Measurements from ENCODE around the gene SAV1.
"Not testable (repeated sequence)": the region's sequence is repeated elsewhere in the genome, so short reads cannot be mapped to it uniquely, and the experiment has no call there.

Gene SAV1

DNA sequence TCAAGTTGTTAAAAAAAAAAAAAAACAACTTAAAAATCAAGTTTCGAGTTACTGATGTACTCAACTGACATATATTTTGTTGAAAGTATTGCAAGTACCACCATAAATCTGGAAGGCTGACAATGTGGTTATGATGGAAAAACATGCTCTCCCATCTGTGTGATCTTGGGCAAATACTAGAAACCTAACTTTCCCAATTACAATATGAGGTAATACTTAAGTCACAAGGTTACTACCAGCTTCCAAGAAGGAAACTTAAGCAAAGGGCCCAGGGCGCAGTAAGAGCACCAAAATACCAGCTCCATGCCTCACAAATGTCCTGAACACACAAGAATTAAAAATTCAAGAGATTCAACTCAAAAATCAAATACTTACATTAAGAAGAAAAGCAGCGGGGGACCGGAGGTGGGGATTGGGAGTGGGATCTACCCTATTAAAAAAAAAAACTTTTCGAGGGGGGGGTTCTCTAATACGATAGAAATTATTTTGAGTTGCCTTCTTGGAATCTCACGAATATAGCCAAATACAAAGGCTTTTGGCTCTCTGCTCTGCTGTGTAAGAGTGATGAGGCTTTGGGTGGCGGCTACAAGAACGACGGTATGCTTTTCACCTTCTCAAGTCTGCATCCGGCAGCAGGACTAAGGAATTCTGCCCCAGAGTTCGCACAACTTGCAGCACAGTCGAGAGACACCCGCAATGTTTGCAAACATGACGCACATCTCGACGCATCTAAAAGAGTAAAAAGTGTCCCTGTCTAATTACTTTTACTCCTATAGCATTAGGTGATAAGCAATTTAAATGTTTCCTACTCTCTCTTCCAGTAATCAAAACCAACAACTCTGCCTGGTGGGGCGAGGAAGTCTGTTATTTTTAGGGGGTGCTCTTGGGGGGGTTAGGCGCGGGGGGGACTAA, 1.1 kb downstream of the SAV1 start:
- peak overlapping the region; percentile 88 for H3K27ac ChIP-seq
- no peak for DNase-seq (ENCODE audit: low read depth, low spot score)

GRCh38 chr14:50665300-50665699, 2.8 kb downstream of the SAV1 start:
- not testable (repeated sequence) for DNase-seq (ENCODE audit: low read depth, low spot score); H3K27ac ChIP-seq

- DNase-seq (ENCODE audit: low read depth, low spot score); H3K27ac ChIP-seq: not testable (repeated sequence)
These were observed 3.5 kb downstream of the SAV1 start for GRCh38 chr14:50664579-50664978.

DNA sequence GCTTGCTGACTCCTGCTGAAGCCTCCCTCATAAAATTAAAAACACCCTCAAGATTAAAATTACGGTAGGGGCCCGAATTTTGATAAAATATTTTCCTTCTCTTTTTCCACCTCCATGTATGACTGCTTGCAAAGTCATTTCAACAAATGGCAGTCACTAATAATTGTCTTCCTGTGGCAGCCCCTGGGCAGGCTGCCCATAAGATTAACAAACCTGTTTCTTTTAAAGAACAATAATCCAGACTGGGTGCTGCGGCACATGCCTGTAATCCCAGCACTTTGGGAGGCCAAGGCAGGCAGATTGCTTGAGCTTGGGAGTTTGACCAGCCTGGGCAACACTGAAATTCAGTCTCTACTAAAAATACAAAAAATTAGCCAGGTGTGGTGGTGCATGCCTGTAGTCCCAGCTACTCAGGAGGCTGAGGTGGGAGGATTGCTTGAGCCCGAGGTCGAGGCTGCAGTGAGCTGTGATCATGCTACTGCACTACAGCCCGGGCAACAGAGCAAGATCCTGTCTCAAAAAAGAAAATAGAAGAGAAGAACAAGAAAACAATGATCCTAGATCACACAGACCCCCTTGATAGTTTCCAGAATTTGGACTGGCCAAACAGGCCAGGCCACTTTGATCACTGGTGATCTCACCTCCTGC, 8.7 kb downstream of the SAV1 start:
- DNase-seq (ENCODE audit: low read depth, low spot score): no peak

GRCh38 chr14:50658203-50658602, 9.9 kb downstream of the SAV1 start:
- DNase-seq (ENCODE audit: low read depth, low spot score): no peak
- no peak overlapping the region for H3K27ac ChIP-seq

More for the DNA sequence above, 8.7 kb downstream of the SAV1 start:
- H3K27ac ChIP-seq: no peak overlapping the region

DNA sequence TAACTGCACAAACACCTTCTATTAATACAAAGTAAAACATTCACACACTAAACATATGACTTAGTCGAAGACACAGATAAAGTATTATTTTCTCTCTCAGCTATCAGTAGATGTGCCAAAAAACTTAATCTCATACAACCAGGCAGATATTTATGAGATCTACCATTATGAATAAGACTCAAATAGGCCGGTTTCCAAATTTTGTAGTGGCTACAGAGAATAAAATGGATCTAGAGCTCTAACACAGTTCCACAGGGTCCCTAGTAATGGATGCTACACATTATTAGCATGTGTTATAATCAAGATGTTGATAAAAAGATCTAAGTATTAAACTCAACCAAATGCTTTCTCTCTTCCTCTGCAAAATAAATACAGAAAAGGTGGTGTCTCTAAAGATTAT, 10.4 kb downstream of the SAV1 start:
- H3K27ac ChIP-seq: no peak overlapping the region

GRCh38 chr14:50656776-50657175, 11.3 kb downstream of the SAV1 start:
- no peak overlapping the region for H3K27ac ChIP-seq
- DNase-seq (ENCODE audit: low read depth, low spot score): no peak

More for the DNA sequence above, 10.4 kb downstream of the SAV1 start:
- DNase-seq (ENCODE audit: low read depth, low spot score): no peak

DNA sequence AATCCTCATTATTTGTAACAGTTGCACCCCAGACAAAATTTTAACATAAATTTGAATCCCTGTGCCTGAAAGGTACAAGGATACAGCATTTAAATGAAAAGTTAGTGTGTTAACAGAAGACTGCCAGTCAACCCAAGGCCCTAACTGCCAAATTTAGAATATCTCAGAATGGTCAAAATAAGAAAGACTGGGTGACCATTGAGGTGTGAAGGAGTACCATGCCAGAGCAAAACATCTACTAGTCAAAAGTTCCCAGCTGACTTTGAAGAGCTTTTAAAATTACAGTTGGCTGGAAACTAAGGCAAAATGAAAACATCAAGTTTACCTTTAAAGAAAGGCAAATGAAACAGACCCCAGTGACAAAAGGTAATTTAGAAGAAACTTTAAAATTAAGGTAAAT, 18.4 kb downstream of the SAV1 start:
- no peak for DNase-seq (ENCODE audit: low read depth, low spot score)
- no peak overlapping the region for H3K27ac ChIP-seq

- no peak for DNase-seq (ENCODE audit: low read depth, low spot score)
These were observed 20.4 kb downstream of the SAV1 start for GRCh38 chr14:50647753-50648152.

GRCh38 chr14:50647282-50647681, 20.8 kb downstream of the SAV1 start:
- no peak for DNase-seq (ENCODE audit: low read depth, low spot score)

More at GRCh38 chr14:50647753-50648152, 20.4 kb downstream of the SAV1 start:
- no peak overlapping the region for H3K27ac ChIP-seq

DNA sequence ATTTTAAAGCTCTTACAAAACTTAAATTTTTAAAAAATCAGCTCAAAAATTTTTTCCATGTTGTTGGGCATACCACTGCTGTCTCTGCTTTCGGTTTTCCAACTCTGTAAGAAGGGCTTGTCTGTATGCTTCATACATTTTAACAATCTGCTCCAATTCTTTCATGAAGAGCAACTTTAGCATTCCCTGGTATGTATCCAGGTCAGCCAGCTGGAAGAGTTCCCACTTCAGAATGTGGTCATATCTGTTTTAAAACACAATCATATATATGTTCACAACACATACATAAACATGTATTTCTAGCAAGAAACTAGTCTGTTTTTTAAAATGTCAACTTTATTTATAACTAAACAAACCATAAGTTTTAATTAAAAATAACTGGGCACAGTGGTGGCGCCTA, 33.0 kb downstream of the SAV1 start:
- no peak for DNase-seq (ENCODE audit: low read depth, low spot score)
- H3K27ac ChIP-seq: no peak overlapping the region

More at GRCh38 chr14:50647282-50647681, 20.8 kb downstream of the SAV1 start:
- no peak overlapping the region for H3K27ac ChIP-seq

GRCh38 chr14:50633954-50634353, 34.2 kb downstream of the SAV1 start:
- DNase-seq (ENCODE audit: low read depth, low spot score): no peak
- no peak overlapping the region for H3K27ac ChIP-seq

GRCh38 chr14:50631408-50631821, 36.7 kb downstream of the SAV1 start:
- H3K27ac ChIP-seq: no peak overlapping the region
- DNase-seq (ENCODE audit: low read depth, low spot score): no peak

DNA sequence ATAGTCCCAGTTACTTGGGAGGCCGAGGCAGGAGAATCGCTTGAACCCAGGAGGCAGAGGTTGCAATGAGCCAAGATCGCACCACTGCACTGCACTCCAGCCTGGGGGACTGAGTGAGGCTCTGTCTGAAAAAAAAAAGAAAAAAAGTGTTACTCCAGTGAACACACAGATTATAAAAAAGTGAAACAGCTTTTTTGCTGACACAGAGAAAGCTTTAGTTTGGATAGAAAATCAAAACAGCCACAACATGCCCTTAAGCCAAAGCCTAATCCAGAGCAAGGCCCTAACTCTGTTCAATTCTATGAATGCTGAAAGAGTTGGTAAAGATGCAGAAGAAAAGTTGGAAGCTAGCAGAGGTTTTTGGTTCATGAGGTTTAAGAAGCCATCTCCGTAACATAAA, 43.2 kb downstream of the SAV1 start:
- not testable (repeated sequence) for H3K27ac ChIP-seq; DNase-seq (ENCODE audit: low read depth, low spot score)

DNA sequence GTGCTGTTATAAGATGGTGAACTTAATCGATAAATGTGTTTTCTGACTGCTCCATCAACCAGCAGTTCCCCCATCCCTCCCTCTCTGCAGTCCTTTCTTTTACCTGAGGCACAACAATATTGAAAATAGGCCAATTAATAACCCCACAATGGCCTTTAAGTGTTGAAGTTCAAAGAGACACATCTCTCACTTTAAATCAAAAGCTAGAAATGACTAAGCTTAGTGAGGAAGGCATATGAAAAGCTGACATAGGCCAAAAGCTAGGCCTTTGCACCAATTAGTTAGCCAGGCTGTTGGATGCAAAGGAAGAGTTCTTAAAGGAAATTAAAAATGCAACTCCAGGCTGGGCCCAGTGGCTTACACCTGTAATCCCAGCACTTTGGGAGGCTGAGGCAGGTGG, 43.7 kb downstream of the SAV1 start:
- no peak overlapping the region for H3K27ac ChIP-seq
- no peak for DNase-seq (ENCODE audit: low read depth, low spot score)

- no peak overlapping the region for H3K27ac ChIP-seq
- no peak for DNase-seq (ENCODE audit: low read depth, low spot score)
These were observed 45.1 kb downstream of the SAV1 start for GRCh38 chr14:50622978-50623377.

- no peak for DNase-seq (ENCODE audit: low read depth, low spot score)
- no peak overlapping the region for H3K27ac ChIP-seq
These were observed 47.8 kb downstream of the SAV1 start for GRCh38 chr14:50620341-50620740.

DNA sequence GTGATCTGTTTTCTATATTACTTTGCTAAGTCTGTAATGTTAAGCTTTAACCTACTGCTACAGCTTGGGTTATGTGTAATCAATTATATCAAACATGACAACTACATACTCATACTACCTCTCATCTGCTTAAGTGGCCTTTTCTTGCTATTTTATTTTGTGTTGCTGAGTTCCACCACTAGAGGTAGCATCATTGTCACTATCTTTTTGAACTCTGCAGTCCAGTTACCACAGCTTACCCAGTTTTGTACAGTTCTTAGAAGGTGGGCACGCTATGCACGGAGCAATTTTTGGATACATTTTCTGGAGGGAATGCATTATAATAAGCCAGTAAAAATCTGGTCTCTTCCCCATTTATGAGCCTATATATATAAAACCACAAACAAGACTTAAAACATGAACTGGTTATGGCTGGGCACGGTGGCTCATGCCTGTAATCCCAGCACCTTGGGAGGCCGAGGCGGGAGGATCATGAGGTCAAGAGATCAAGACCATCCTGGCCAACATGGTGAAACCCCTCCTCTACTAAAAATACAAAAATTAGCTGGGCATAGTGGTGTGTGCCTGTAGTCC, 48.5 kb downstream of the SAV1 start:
- DNase-seq (ENCODE audit: low read depth, low spot score): no peak
- no peak overlapping the region for H3K27ac ChIP-seq

GRCh38 chr14:50616275-50616674, 51.8 kb downstream of the SAV1 start:
- no peak overlapping the region for H3K27ac ChIP-seq
- no peak for DNase-seq (ENCODE audit: low read depth, low spot score)

DNA sequence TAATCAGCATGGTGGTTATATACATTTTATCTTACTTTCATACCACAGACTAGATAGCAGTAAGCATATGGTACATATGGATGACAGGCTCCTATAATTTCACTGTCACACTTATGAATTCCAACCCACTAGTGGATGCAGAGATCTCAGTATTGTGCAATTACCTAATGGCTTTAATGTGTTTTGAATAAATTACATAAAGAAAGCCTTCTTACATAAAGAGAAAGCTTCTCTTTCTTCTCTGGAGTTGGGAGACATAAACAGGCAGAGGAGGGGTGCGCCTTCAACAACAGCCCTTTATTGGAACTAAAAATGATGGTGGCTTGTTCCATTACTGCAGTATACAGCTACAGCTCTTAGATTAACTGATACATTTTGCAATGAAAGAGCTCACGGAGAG, 52.6 kb downstream of the SAV1 start:
- H3K27ac ChIP-seq: no peak overlapping the region
- DNase-seq (ENCODE audit: low read depth, low spot score): no peak

DNA sequence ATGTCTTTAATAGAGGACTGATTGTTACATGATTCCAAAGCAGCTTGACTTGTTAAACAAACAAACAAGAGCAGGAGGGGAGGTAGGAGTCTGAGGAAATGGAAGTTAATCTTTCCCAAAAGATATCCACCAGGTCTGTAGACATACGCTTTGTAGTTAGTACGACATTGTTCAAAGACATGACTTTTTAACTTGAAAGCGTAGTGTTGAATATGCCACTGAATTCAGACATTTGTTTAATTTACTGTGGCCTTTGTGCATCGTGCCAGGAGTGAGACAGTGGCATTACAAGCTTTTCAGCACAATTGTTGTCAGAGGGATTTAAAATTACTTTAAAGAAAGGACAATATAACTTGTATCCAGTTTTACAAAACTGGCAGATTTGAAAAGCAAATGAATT, 53.0 kb downstream of the SAV1 start:
- no peak overlapping the region for H3K27ac ChIP-seq
- DNase-seq (ENCODE audit: low read depth, low spot score): no peak
